Cardiac muscle cell (in vitro differentiated cells and primary cell): Measurements from ENCODE around the gene GLYAT. TPM values are rescaled to one million over a fixed set of nuclear protein-coding genes. Genes with fewer than 3 reads are reported as not detected.
"Not testable (repeated sequence)": the region's sequence is repeated elsewhere in the genome, so short reads cannot be mapped to it uniquely, and the experiment has no call there.

Experiments used
- DNase-seq, 2 donors: peaks; one replicate each; pipeline versions ENCODE4 v3.0.0 to v3.0.0-alpha.2; 2010 to 2017; ENCODE audit warnings: low read depth in 1 of 2, low spot score in 1 of 2
- H3K27ac ChIP-seq: fragments of 200-600 bp; sonication (generic); 2 replicates; pipeline ENCODE4 v1.5.1; 2016
- H3K27me3 ChIP-seq: fragments of 200-600 bp; sonication (generic); 2 replicates; pipeline ENCODE4 v1.6.0; 2016; ENCODE audit warnings: control low read depth
- H3K36me3 ChIP-seq: fragments of 200-600 bp; sonication (generic); 2 replicates; pipeline ENCODE4 v1.5.1; 2016; ENCODE audit warnings: control low read depth
- H3K4me1 ChIP-seq: fragments of 200-600 bp; sonication (generic); 2 replicates; pipeline ENCODE4 v1.8.1; 2017; ENCODE audit warnings: low read depth, mild to moderate bottlenecking, mixed run types
- H3K4me3 ChIP-seq: fragments of 200-600 bp; sonication (generic); 2 replicates; pipeline ENCODE4 v1.5.1; 2016; ENCODE audit warnings: mild to moderate bottlenecking
- H3K9me3 ChIP-seq: fragments of 200-600 bp; sonication (generic); 2 replicates; pipeline ENCODE4 v1.5.1; 2017; ENCODE audit warnings: low read depth, mild to moderate bottlenecking, control low read depth
- CTCF ChIP-seq: IDR thresholded peaks from 2 replicates; pipeline ENCODE4 v1.5.1; 2012; ENCODE audit warnings: low read depth, mild to moderate bottlenecking, low read length
- polyA plus RNA-seq: library from polyadenylated mRNA; unstranded; fragments of >200 nt; fragmentation: Nextera tagmentation; extraction: Ambion mirVana; gene quantifications from 2 replicates; pipeline ENCODE4 v1.2.1, GENCODE V29; 2016
- total RNA-seq: library from RNA; depleted of rRNA; stranded (reverse); fragments of >200 nt; gene quantifications from 2 replicates; pipeline ENCODE4 v1.2.3, GENCODE V29; 2016

The GLYAT gene
- total and polyA plus RNA-seq, 2 experiments from 2014 or later: not detected

- no peak for DNase-seq
- H3K4me3 ChIP-seq: no peak overlapping the region
- H3K27me3 ChIP-seq: no peaks in the 10 kb centered on the region
- no peak overlapping the region for H3K27ac ChIP-seq
- H3K9me3 ChIP-seq: no peaks in the 10 kb centered on the region
- TF ChIP-seq CTCF: no peak
- no peaks in the 10 kb centered on the region for H3K4me1 ChIP-seq
- H3K36me3 ChIP-seq: no peaks in the 10 kb centered on the region
These were observed 45.6 kb downstream of the GLYAT start for GRCh38 chr11:58685973-58686722.

- not testable (repeated sequence) for H3K36me3 ChIP-seq, H3K4me1 ChIP-seq, H3K4me3 ChIP-seq, DNase-seq, H3K27ac ChIP-seq, H3K27me3 ChIP-seq, H3K9me3 ChIP-seq
These were observed 49.1 kb downstream of the GLYAT start for GRCh38 chr11:58682660-58683059.

- not testable (repeated sequence) for DNase-seq, H3K27me3 ChIP-seq, H3K36me3 ChIP-seq, H3K4me3 ChIP-seq, H3K4me1 ChIP-seq, H3K27ac ChIP-seq, H3K9me3 ChIP-seq
These were observed 54.2 kb downstream of the GLYAT start for GRCh38 chr11:58677536-58677935.

- no peak for TF ChIP-seq CTCF
- DNase-seq: no peak
- H3K4me3 ChIP-seq: no peak overlapping the region
- no peaks in the 10 kb centered on the region for H3K36me3 ChIP-seq
- no peaks in the 10 kb centered on the region for H3K4me1 ChIP-seq
- H3K9me3 ChIP-seq: no peaks in the 10 kb centered on the region
- no peaks in the 10 kb centered on the region for H3K27me3 ChIP-seq
- H3K27ac ChIP-seq: no peak overlapping the region
These were observed 55.1 kb downstream of the GLYAT start for GRCh38 chr11:58676563-58677135.

GRCh38 chr11:58675334-58676155, 56.2 kb downstream of the GLYAT start:
- no peak overlapping the region for H3K4me3 ChIP-seq
- H3K4me1 ChIP-seq: no peaks in the 10 kb centered on the region
- H3K9me3 ChIP-seq: no peaks in the 10 kb centered on the region
- H3K27ac ChIP-seq: no peak overlapping the region
- peak; percentile 71 to 73 for DNase-seq
- TF ChIP-seq CTCF: peak; percentile 99
- H3K27me3 ChIP-seq: no peaks in the 10 kb centered on the region
- H3K36me3 ChIP-seq: no peaks in the 10 kb centered on the region

- TF ChIP-seq CTCF: no peak
- no peak for DNase-seq
- Histone ChIP-seq H3K9me3 (no peaks in the 10 kb centered on the region), H3K36me3 (no peaks in the 10 kb centered on the region), H3K27me3 (no peaks in the 10 kb centered on the region), H3K4me1 (no peaks in the 10 kb centered on the region), H3K4me3 (no peak overlapping the region), H3K27ac (no peak overlapping the region)
These were observed 57.1 kb downstream of the GLYAT start for GRCh38 chr11:58674609-58675008.
